GM18951 (cell line): ENCODE data around the gene CCDC137.

Experiments
- POLR2A ChIP-seq: IDR thresholded peaks from 4 replicates; pipeline ENCODE4 v1.6.1; 2011; ENCODE audit warnings: mild to moderate bottlenecking; ENCODE audit not compliant: insufficient read length, insufficient read depth; ENCODE audit errors: extremely low read depth
- in situ Hi-C: fragments of 300-500 bp; cut with MboI; formaldehyde crosslinking; loops from one replicate; pipeline ENCODE4 v1.12.0; 2022; ENCODE audit warnings: low sequenced_read_pairs, mixed read lengths, inconsistent platforms; ENCODE audit not compliant: unreplicated experiment

CCDC137 gene

GRCh38 chr17:81715107-81715871 lies 48.8 kb downstream of the CCDC137 start:
- in situ Hi-C loops, result no loop called here
- TF ChIP-seq POLR2A, result no peak

GRCh38 chr17:81715872-81716673 lies 49.5 kb downstream of the CCDC137 start:
- in situ Hi-C loops, result no loop called here
- no peak for TF ChIP-seq POLR2A

GRCh38 chr17:81716674-81716996 lies 50.1 kb downstream of the CCDC137 start:
- TF ChIP-seq POLR2A, result no peak
- in situ Hi-C loops, result no loop called here

GRCh38 chr17:81717049-81717765 lies 50.7 kb downstream of the CCDC137 start:
- in situ Hi-C loops, result no loop called here
- TF ChIP-seq POLR2A, result no peak

- in situ Hi-C loops, result no loop called here
- TF ChIP-seq POLR2A, result no peak
Observed at GRCh38 chr17:81717766-81718089, 51.2 kb downstream of the CCDC137 start.

- in situ Hi-C loops, result loop anchor here (5.0 kb wide), 1 partner anchor 98 kb away; no protein-coding TSS in a partner anchor
- TF ChIP-seq POLR2A, result no peak
Observed at GRCh38 chr17:81719410-81720266, 53.1 kb downstream of the CCDC137 start.

- no peak for TF ChIP-seq POLR2A
- in situ Hi-C loops, result loop anchor here (5.0 kb wide), 1 partner anchor 97 kb away; no protein-coding TSS in a partner anchor
Observed at GRCh38 chr17:81720267-81721071, 53.9 kb downstream of the CCDC137 start.

- no peak for TF ChIP-seq POLR2A
- in situ Hi-C loops, result loop anchor here (5.0 kb wide), 1 partner anchor 95 kb away; no protein-coding TSS in a partner anchor
Observed at GRCh38 chr17:81722184-81723120, 55.9 kb downstream of the CCDC137 start.
